Inflammatory macrophage (primary cell): ENCODE data around the gene CAMTA1.
"Not testable (repeated sequence)": the region's sequence is repeated elsewhere in the genome, so short reads cannot be mapped to it uniquely, and the experiment has no call there.

ENCODE experiments used
- DNase-seq, 2 donors: peaks; one replicate each; pipeline ENCODE4 v3.0.0-alpha.2; 2020 to 2022

Gene CAMTA1

GRCh38 chr1:7120863-7121621, 335.8 kb downstream of the CAMTA1 start:
- DNase-seq: peak in 1 of 2 donors; percentile 10

- DNase-seq: no peak
Measured at GRCh38 chr1:7121622-7121988, 336.4 kb downstream of the CAMTA1 start.

- no peak for DNase-seq
Measured at GRCh38 chr1:7127322-7128075, 342.2 kb downstream of the CAMTA1 start.

- no peak for DNase-seq
Measured at GRCh38 chr1:7128293-7128692, 343.0 kb downstream of the CAMTA1 start.

- DNase-seq: no peak
Measured at GRCh38 chr1:7130127-7130526, 344.9 kb downstream of the CAMTA1 start.

- no peak for DNase-seq
Measured at GRCh38 chr1:7135493-7135892, 350.2 kb downstream of the CAMTA1 start.

GRCh38 chr1:7136166-7136953, 351.1 kb downstream of the CAMTA1 start:
- no peak for DNase-seq

GRCh38 chr1:7140251-7140650, 355.0 kb downstream of the CAMTA1 start:
- no peak for DNase-seq

- DNase-seq: no peak
Measured at GRCh38 chr1:7145947-7146346, 360.7 kb downstream of the CAMTA1 start.

- DNase-seq: no peak
Measured at GRCh38 chr1:7146710-7147109, 361.5 kb downstream of the CAMTA1 start.

- DNase-seq: not testable (repeated sequence)
Measured at GRCh38 chr1:7147581-7148282, 362.5 kb downstream of the CAMTA1 start.

- DNase-seq: no peak
Measured at GRCh38 chr1:7149080-7149838, 364.0 kb downstream of the CAMTA1 start.

GRCh38 chr1:7150724-7151280, 365.5 kb downstream of the CAMTA1 start:
- DNase-seq: no peak

GRCh38 chr1:7151978-7152377, 366.7 kb downstream of the CAMTA1 start:
- no peak for DNase-seq

- DNase-seq: no peak
Measured at GRCh38 chr1:7152655-7153054, 367.4 kb downstream of the CAMTA1 start.

GRCh38 chr1:7153464-7153863, 368.2 kb downstream of the CAMTA1 start:
- no peak for DNase-seq

GRCh38 chr1:7159116-7159781, 374.0 kb downstream of the CAMTA1 start:
- no peak for DNase-seq

GRCh38 chr1:7168554-7168953, 383.3 kb downstream of the CAMTA1 start:
- DNase-seq: not testable (repeated sequence)

- DNase-seq: no peak
Measured at GRCh38 chr1:7171168-7171567, 385.9 kb downstream of the CAMTA1 start.

GRCh38 chr1:7171574-7171973, 386.3 kb downstream of the CAMTA1 start:
- DNase-seq: no peak

- no peak for DNase-seq
Measured at GRCh38 chr1:7172804-7173203, 387.6 kb downstream of the CAMTA1 start.
